ENCODE measurements around the gene TTC7B.

TTC7B gene

GRCh38 chr14:90704738-90705392 is 111.4 kb downstream of the TTC7B start:
- no peak for DNase-seq (ENCODE audit: low read depth in 2 of 3, low spot score in 2 of 3)

GRCh38 chr14:90703841-90704737 is 112.1 kb downstream of the TTC7B start:
- DNase-seq (ENCODE audit: low read depth in 2 of 3, low spot score in 2 of 3), result no peak

- no peak for DNase-seq (ENCODE audit: low read depth in 2 of 3, low spot score in 2 of 3)
These were observed 115.1 kb downstream of the TTC7B start for GRCh38 chr14:90700933-90701776.

- DNase-seq (ENCODE audit: low read depth in 2 of 3, low spot score in 2 of 3), result no peak
These were observed 117.2 kb downstream of the TTC7B start for GRCh38 chr14:90699016-90699415.

GRCh38 chr14:90698379-90698869 is 117.8 kb downstream of the TTC7B start:
- DNase-seq (ENCODE audit: low read depth in 2 of 3, low spot score in 2 of 3), result no peak

GRCh38 chr14:90697577-90698206 is 118.5 kb downstream of the TTC7B start:
- DNase-seq (ENCODE audit: low read depth in 2 of 3, low spot score in 2 of 3), result peak; percentile 35 to 45 (median 40)

- no peak for DNase-seq (ENCODE audit: low read depth in 2 of 3, low spot score in 2 of 3)
These were observed 119.1 kb downstream of the TTC7B start for GRCh38 chr14:90697132-90697531.

- DNase-seq (ENCODE audit: low read depth in 2 of 3, low spot score in 2 of 3), result no peak
These were observed 119.5 kb downstream of the TTC7B start for GRCh38 chr14:90696720-90697119.

- DNase-seq (ENCODE audit: low read depth in 2 of 3, low spot score in 2 of 3), result no peak
These were observed 120.1 kb downstream of the TTC7B start for GRCh38 chr14:90695997-90696660.

GRCh38 chr14:90693413-90693812 is 122.8 kb downstream of the TTC7B start:
- DNase-seq (ENCODE audit: low read depth in 2 of 3, low spot score in 2 of 3), result no peak

- DNase-seq (ENCODE audit: low read depth in 2 of 3, low spot score in 2 of 3), result no peak
These were observed 123.4 kb downstream of the TTC7B start for GRCh38 chr14:90692826-90693225.

- no peak for DNase-seq (ENCODE audit: low read depth in 2 of 3, low spot score in 2 of 3)
These were observed 124.2 kb downstream of the TTC7B start for GRCh38 chr14:90692061-90692460.

GRCh38 chr14:90691627-90692026 is 124.6 kb downstream of the TTC7B start:
- no peak for DNase-seq (ENCODE audit: low read depth in 2 of 3, low spot score in 2 of 3)

- DNase-seq (ENCODE audit: low read depth in 2 of 3, low spot score in 2 of 3), result no peak
These were observed 128.6 kb downstream of the TTC7B start for GRCh38 chr14:90687680-90688079.

- DNase-seq (ENCODE audit: low read depth in 2 of 3, low spot score in 2 of 3), result no peak
These were observed 133.6 kb downstream of the TTC7B start for GRCh38 chr14:90682615-90683014.

GRCh38 chr14:90681929-90682328 is 134.3 kb downstream of the TTC7B start:
- DNase-seq (ENCODE audit: low read depth in 2 of 3, low spot score in 2 of 3), result no peak

GRCh38 chr14:90678846-90679362 is 137.3 kb downstream of the TTC7B start:
- DNase-seq (ENCODE audit: low read depth in 2 of 3, low spot score in 2 of 3), result no peak

GRCh38 chr14:90678420-90678819 is 137.8 kb downstream of the TTC7B start:
- no peak for DNase-seq (ENCODE audit: low read depth in 2 of 3, low spot score in 2 of 3)

- peak in 1 of 3 experiments; percentile 17 for DNase-seq (ENCODE audit: low read depth in 2 of 3, low spot score in 2 of 3)
These were observed 138.7 kb downstream of the TTC7B start for GRCh38 chr14:90677484-90678050.

- DNase-seq (ENCODE audit: low read depth in 2 of 3, low spot score in 2 of 3), result no peak
These were observed 139.3 kb downstream of the TTC7B start for GRCh38 chr14:90676912-90677311.

Data from activated CD8-positive, alpha-beta memory T cell treated with anti-CD3 and anti-CD28 coated beads for 48 hours (primary cell).